ENCODE results near the gene ZNF292. TPM values are rescaled to one million over a fixed set of nuclear protein-coding genes. Genes with fewer than 3 reads are reported as not detected.
"Not testable (repeated sequence)": the region's sequence is repeated elsewhere in the genome, so short reads cannot be mapped to it uniquely, and the experiment has no call there.

Gene ZNF292
- total RNA-seq, 1 experiment from 2014 or later = 44.6 TPM

DNA sequence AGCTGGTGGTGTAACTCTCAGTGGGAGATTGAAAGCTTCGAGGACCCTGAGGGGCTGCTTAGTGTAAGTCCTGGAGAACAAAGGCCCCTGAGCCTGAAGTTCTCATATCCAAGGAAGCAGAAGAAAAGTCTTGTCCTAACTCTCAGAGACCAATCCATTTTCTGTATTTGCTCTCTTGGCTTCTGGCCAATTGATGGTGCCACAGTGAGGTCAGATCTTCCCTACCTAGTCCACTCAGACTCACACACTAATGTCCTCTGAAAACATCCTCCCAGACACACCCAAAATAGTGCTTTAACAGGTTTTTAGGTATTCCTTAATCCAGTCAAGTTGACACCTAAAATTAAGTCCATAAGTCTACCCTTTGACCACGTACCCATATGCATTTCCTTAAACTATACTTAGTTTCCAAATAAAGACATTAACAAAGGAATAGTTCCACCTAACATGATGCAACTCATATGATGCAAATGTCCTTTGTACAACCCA lies 29.4 kb downstream of the ZNF292 start:
- H3K36me3 Mint-ChIP-seq (ENCODE audit: insufficient read depth, unreplicated experiment) = no peaks in the 10 kb centered on the region
- no peaks in the 10 kb centered on the region for H3K4me1 Mint-ChIP-seq (ENCODE audit: low read depth, unreplicated experiment)
- CTCF ChIA-PET = no interaction called here
- H3K27me3 Mint-ChIP-seq (ENCODE audit: unreplicated experiment) = no peaks in the 10 kb centered on the region
- TF ChIP-seq, protein P1, sequence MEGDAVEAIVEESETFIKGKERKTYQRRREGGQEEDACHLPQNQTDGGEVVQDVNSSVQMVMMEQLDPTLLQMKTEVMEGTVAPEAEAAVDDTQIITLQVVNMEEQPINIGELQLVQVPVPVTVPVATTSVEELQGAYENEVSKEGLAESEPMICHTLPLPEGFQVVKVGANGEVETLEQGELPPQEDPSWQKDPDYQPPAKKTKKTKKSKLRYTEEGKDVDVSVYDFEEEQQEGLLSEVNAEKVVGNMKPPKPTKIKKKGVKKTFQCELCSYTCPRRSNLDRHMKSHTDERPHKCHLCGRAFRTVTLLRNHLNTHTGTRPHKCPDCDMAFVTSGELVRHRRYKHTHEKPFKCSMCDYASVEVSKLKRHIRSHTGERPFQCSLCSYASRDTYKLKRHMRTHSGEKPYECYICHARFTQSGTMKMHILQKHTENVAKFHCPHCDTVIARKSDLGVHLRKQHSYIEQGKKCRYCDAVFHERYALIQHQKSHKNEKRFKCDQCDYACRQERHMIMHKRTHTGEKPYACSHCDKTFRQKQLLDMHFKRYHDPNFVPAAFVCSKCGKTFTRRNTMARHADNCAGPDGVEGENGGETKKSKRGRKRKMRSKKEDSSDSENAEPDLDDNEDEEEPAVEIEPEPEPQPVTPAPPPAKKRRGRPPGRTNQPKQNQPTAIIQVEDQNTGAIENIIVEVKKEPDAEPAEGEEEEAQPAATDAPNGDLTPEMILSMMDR (IDR thresholded peaks at IDR 0.05; ENCODE audit: unreplicated experiment) = no peak
- H3K27ac Mint-ChIP-seq (ENCODE audit: unreplicated experiment) = no peak overlapping the region
- intact Hi-C loops (cut with micrococcal nuclease; ENCODE audit: unreplicated experiment) = no loop called here
- no TSS peak for BruUV-seq (replicated peaks)
- no peak for DNase-seq
- no peak overlapping the region for H3K4me3 Mint-ChIP-seq (ENCODE audit: low read depth, unreplicated experiment)
- H3K9me3 Mint-ChIP-seq (ENCODE audit: low read depth, unreplicated experiment) = no peaks in the 10 kb centered on the region

DNA sequence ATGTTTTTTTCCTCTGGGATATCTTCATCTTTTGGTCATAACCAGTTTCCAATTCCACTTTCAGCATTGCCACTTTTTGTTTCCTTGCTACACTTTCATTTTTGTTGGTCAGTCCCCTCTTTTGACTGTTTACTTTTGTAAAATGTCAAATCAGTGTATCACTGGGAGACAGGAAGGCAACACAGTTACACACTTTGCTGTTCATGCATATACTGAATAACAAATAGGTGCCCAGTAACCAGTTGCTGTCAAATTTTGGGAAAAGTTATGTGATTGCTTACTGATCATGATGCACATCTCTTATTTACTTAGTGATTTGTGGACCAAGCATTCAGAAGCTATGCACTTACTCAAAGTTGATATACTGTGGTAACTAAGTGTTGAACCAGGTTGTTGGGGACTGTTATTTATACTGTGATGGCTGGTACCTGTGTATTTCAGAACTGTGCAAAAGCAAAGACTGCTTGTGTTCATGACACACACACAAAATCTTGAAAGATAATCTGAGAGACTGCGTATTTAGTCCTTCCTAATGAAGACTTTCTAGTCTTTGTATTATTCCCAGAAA lies 41.0 kb downstream of the ZNF292 start:
- Mint-ChIP-seq H3K9me3 (ENCODE audit: low read depth, unreplicated experiment) (no peaks in the 10 kb centered on the region), H3K27me3 (ENCODE audit: unreplicated experiment) (no peaks in the 10 kb centered on the region), H3K27ac (ENCODE audit: unreplicated experiment) (peak overlapping the region; percentile 47), H3K36me3 (ENCODE audit: insufficient read depth, unreplicated experiment) (no peaks in the 10 kb centered on the region), H3K4me3 (ENCODE audit: low read depth, unreplicated experiment) (no peak overlapping the region), H3K4me1 (ENCODE audit: low read depth, unreplicated experiment) (no peaks in the 10 kb centered on the region)
- BruUV-seq (replicated peaks) = no TSS peak
- CTCF ChIA-PET = interaction anchor here (0.7 kb wide), 1 partner anchor 128 kb away, joined by 3 read pairs; no protein-coding TSS in a partner anchor
- TF ChIP-seq, protein P1 (IDR thresholded peaks at IDR 0.05; ENCODE audit: unreplicated experiment) = no peak
- intact Hi-C loops (cut with micrococcal nuclease; ENCODE audit: unreplicated experiment) = no loop called here
- DNase-seq = no peak

DNA sequence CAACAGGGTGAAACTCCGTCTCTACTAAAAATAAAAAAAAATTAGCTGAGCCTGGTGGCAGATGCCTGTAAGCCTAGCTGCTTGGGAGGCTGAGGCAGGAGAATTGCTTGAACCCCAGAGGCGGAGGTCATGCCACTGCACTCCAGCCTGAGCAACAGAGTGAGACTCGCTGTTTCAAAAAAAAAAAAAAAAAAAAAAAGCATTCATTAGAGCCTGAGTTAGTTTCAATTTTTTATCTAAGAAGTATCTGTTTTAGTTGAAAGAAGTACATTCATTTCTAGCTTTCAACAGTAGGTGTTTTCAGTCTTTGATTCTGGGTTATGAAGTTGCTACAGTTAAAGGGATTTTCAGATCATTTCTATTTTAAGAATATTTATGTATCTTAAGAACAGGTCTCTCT lies 42.2 kb downstream of the ZNF292 start:
- H3K4me1 Mint-ChIP-seq (ENCODE audit: low read depth, unreplicated experiment) = no peaks in the 10 kb centered on the region
- no peak for DNase-seq
- CTCF ChIA-PET = no interaction called here

DNA sequence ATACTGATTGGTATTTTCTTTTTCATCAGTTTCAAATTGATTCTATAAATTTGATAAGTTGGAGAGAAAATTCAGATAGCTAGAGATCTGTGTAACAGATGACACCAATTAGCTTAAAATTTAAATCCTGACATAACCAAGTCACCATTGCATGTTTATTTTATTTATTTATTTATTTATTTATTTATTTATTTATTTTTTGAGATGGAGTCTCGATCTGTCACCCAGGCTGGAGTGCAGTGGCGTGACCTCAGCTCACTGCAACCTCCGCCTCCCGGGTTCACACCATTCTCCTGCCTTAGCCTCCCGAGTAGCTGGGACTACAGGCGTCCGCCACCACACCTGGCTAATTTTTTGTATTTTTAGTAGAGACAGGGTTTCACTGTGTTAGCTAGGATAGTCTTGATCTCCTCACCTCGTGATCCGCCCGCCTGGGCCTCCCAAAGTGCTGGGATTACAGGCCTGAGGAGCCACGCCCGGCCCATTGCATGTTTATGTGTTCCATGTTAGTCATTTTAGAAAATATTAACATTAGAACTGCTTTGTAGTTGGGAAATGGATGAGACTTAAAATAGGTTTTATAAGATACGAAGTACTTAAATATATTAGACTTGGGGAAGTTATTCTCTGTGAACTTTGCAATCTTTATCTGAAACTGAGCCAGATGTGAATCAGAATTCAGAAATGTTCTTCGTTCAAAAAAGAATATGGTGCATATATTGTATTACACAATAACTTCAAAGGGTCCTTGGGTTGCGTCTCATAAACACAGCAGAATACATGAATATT lies 42.9 kb downstream of the ZNF292 start:
- H3K27ac Mint-ChIP-seq (ENCODE audit: unreplicated experiment); H3K4me3 Mint-ChIP-seq (ENCODE audit: low read depth, unreplicated experiment); CTCF ChIA-PET; DNase-seq; intact Hi-C loops (cut with micrococcal nuclease; ENCODE audit: unreplicated experiment); H3K4me1 Mint-ChIP-seq (ENCODE audit: low read depth, unreplicated experiment); H3K36me3 Mint-ChIP-seq (ENCODE audit: insufficient read depth, unreplicated experiment); H3K9me3 Mint-ChIP-seq (ENCODE audit: low read depth, unreplicated experiment); BruUV-seq (replicated peaks); H3K27me3 Mint-ChIP-seq (ENCODE audit: unreplicated experiment): not testable (repeated sequence)

More for the DNA sequence above, 42.2 kb downstream of the ZNF292 start:
- no peak overlapping the region for H3K27ac Mint-ChIP-seq (ENCODE audit: unreplicated experiment)
- H3K4me3 Mint-ChIP-seq (ENCODE audit: low read depth, unreplicated experiment) = no peak overlapping the region
- H3K27me3 Mint-ChIP-seq (ENCODE audit: unreplicated experiment) = no peaks in the 10 kb centered on the region
- no TSS peak for BruUV-seq (replicated peaks)
- intact Hi-C loops (cut with micrococcal nuclease; ENCODE audit: unreplicated experiment) = no loop called here
- H3K9me3 Mint-ChIP-seq (ENCODE audit: low read depth, unreplicated experiment) = no peaks in the 10 kb centered on the region
- TF ChIP-seq, protein P1 (IDR thresholded peaks at IDR 0.05; ENCODE audit: unreplicated experiment) = no peak
- no peaks in the 10 kb centered on the region for H3K36me3 Mint-ChIP-seq (ENCODE audit: insufficient read depth, unreplicated experiment)

DNA sequence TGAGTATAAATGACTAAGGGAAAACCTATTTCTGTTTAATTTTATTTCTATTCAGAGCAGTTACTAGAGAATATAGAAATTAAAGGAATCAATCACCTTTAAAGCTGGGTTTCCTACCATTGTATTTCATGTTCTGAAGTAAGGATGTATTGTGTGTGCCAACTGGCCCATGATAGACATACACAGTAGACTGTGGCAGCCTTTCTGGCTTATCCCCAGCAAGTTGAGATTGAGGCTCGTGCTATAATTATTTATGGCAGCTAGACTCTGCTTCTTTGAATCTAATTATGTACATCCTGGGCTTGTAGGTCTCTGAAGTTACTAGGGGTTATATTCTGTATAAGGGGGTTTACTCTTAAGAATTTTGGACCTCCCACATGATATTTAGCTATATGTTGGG lies 44.4 kb downstream of the ZNF292 start:
- no peaks in the 10 kb centered on the region for H3K4me1 Mint-ChIP-seq (ENCODE audit: low read depth, unreplicated experiment)
- H3K36me3 Mint-ChIP-seq (ENCODE audit: insufficient read depth, unreplicated experiment) = peaks cover 4% of the 10 kb centered on the region
- no peak for DNase-seq
- H3K27me3 Mint-ChIP-seq (ENCODE audit: unreplicated experiment) = no peaks in the 10 kb centered on the region
- no TSS peak for BruUV-seq (replicated peaks)
- no peaks in the 10 kb centered on the region for H3K9me3 Mint-ChIP-seq (ENCODE audit: low read depth, unreplicated experiment)
- intact Hi-C loops (cut with micrococcal nuclease; ENCODE audit: unreplicated experiment) = no loop called here
- no peak overlapping the region for H3K4me3 Mint-ChIP-seq (ENCODE audit: low read depth, unreplicated experiment)
- TF ChIP-seq, protein P1 (IDR thresholded peaks at IDR 0.05; ENCODE audit: unreplicated experiment) = no peak
- CTCF ChIA-PET = interaction anchor here (0.6 kb wide), 1 partner anchor 203 kb away, joined by 3 read pairs; no protein-coding TSS in a partner anchor
- no peak overlapping the region for H3K27ac Mint-ChIP-seq (ENCODE audit: unreplicated experiment)

Data from Calu3 (cell line).